HEK293 (cell line): ENCODE data around the gene TNIK.

ENCODE experiments used
- ATF2 ChIP-seq: fragments of 450-650 bp; formaldehyde crosslinking; IDR thresholded peaks from 2 replicates; pipeline ENCODE4 v1.5.1; 2016; ENCODE audit warnings: missing biosample characterization, missing genetic modification characterization, low read depth
- CTCF ChIP-seq: fragments of 450-650 bp; formaldehyde crosslinking; IDR thresholded peaks from 2 replicates; pipeline ENCODE4 v1.5.1; 2016; ENCODE audit warnings: missing biosample characterization, missing genetic modification characterization
- MZF1 ChIP-seq: fragments of 450-650 bp; formaldehyde crosslinking; IDR thresholded peaks from 2 replicates; pipeline ENCODE4 v1.5.1; 2017; ENCODE audit warnings: missing biosample characterization, missing genetic modification characterization, borderline replicate concordance
- TCF7L2 ChIP-seq: IDR thresholded peaks from 2 replicates; pipeline ENCODE4 v1.6.1; 2011; ENCODE audit warnings: low read depth, mild to moderate bottlenecking, inconsistent platforms, low read length, moderate library complexity, borderline replicate concordance
- ZEB2 ChIP-seq: fragments of 450-650 bp; formaldehyde crosslinking; IDR thresholded peaks from 2 replicates; pipeline ENCODE4 v1.5.1; 2016; ENCODE audit warnings: missing biosample characterization, missing genetic modification characterization
- ZNF335 ChIP-seq: fragments of 450-650 bp; formaldehyde crosslinking; conservative IDR thresholded peaks from 2 replicates; pipeline ENCODE4 v1.5.1; 2016; ENCODE audit warnings: missing biosample characterization, missing genetic modification characterization
- ZNF529 ChIP-seq: fragments of 450-650 bp; formaldehyde crosslinking; IDR thresholded peaks from 2 replicates; pipeline ENCODE4 v1.5.1; 2017; ENCODE audit warnings: missing genetic modification characterization, missing biosample characterization; ENCODE audit not compliant: insufficient replicate concordance
- ZNF670 ChIP-seq: fragments of 450-650 bp; formaldehyde crosslinking; IDR thresholded peaks from 2 replicates; pipeline ENCODE4 v1.5.1; 2016; ENCODE audit warnings: missing biosample characterization, missing genetic modification characterization, low read depth
- TF ChIP-seq, protein P1 (sequence below): fragments of 450-650 bp; formaldehyde crosslinking; IDR thresholded peaks from 2 replicates; pipeline ENCODE4 v1.5.1; 2016; ENCODE audit warnings: missing biosample characterization, missing genetic modification characterization
- TF ChIP-seq, protein P2 (sequence below): fragments of 450-650 bp; formaldehyde crosslinking; IDR thresholded peaks from 2 replicates; pipeline ENCODE4 v1.5.1; 2016; ENCODE audit warnings: missing biosample characterization, missing genetic modification characterization, borderline replicate concordance

DNA sequence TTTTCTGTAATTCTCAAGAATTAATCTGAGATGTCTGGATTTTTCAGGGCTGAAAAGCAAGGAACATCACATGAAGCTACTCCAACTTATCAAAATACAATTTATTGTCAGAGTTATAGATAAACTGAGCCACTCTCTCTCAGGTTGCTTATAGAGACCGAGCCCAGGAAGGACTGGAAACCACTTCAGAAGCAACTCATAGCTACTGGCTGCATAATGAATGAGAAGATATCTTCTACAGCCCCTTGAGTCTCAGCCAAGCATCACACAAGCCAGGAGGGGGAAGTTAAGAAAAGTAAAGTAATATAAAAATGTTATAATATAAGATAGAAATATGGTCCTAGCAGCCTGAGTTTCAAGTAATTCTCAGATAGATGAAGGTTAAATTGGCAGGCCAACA, 186.0 kb downstream of the TNIK start:
- TF ChIP-seq CTCF (no peak), ZNF670 (tag by site-specific recombination) (no peak), MZF1 (tag by site-specific recombination) (no peak), ATF2 (no peak), ZNF529 (tag by site-specific recombination) (no peak), ZEB2 (tag by site-specific recombination) (no peak), TCF7L2 (no peak), ZNF335 (no peak)
- TF ChIP-seq, protein P1, sequence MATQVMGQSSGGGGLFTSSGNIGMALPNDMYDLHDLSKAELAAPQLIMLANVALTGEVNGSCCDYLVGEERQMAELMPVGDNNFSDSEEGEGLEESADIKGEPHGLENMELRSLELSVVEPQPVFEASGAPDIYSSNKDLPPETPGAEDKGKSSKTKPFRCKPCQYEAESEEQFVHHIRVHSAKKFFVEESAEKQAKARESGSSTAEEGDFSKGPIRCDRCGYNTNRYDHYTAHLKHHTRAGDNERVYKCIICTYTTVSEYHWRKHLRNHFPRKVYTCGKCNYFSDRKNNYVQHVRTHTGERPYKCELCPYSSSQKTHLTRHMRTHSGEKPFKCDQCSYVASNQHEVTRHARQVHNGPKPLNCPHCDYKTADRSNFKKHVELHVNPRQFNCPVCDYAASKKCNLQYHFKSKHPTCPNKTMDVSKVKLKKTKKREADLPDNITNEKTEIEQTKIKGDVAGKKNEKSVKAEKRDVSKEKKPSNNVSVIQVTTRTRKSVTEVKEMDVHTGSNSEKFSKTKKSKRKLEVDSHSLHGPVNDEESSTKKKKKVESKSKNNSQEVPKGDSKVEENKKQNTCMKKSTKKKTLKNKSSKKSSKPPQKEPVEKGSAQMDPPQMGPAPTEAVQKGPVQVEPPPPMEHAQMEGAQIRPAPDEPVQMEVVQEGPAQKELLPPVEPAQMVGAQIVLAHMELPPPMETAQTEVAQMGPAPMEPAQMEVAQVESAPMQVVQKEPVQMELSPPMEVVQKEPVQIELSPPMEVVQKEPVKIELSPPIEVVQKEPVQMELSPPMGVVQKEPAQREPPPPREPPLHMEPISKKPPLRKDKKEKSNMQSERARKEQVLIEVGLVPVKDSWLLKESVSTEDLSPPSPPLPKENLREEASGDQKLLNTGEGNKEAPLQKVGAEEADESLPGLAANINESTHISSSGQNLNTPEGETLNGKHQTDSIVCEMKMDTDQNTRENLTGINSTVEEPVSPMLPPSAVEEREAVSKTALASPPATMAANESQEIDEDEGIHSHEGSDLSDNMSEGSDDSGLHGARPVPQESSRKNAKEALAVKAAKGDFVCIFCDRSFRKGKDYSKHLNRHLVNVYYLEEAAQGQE (tag by site-specific recombination): no peak
- TF ChIP-seq, protein P2, sequence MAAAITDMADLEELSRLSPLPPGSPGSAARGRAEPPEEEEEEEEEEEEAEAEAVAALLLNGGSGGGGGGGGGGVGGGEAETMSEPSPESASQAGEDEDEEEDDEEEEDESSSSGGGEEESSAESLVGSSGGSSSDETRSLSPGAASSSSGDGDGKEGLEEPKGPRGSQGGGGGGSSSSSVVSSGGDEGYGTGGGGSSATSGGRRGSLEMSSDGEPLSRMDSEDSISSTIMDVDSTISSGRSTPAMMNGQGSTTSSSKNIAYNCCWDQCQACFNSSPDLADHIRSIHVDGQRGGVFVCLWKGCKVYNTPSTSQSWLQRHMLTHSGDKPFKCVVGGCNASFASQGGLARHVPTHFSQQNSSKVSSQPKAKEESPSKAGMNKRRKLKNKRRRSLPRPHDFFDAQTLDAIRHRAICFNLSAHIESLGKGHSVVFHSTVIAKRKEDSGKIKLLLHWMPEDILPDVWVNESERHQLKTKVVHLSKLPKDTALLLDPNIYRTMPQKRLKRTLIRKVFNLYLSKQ (tag by site-specific recombination): no peak
